IMR-90 (cell line): ENCODE results near the gene DOCK2. TPM values are rescaled to one million over a fixed set of nuclear protein-coding genes. Genes with fewer than 3 reads are reported as not detected.

Experiments used
- ATAC-seq: fragments of 200-7000 bp; cut with Tn5 transposase; 2 replicates; pipeline ENCODE4 v1.9.1; 2020; ENCODE audit warnings: low read depth, mild to moderate bottlenecking, moderate library complexity
- BruUV-seq: library from RNA; stranded (reverse); fragments of 400-500 nt; replicated peaks from 2 replicates; lab custom pipeline; 2021; lab: Mats Ljungman, UMichigan
- CTCF ChIA-PET: fragments of 300-600 bp; formaldehyde crosslinking; extraction: SDS; loops from one replicate; lab custom pipeline; 2021; ENCODE audit warnings: antibody characterized with exemption; lab: Yijun Ruan, JAX
- POLR2A ChIA-PET: fragments of 300-600 bp; sonication (Branson Sonifier 250); formaldehyde crosslinking; loops from one replicate; lab custom pipeline; 2022; ENCODE audit warnings: antibody characterized with exemption; ENCODE audit not compliant: unreplicated experiment; lab: Charles Lee
- DNase-seq: peaks from one replicate; pipeline ENCODE4 v3.0.0; 2013
- H2AFZ ChIP-seq: replicated peaks from 2 replicates; pipeline ENCODE3; 2013; ENCODE audit warnings: low read length, mild to moderate bottlenecking; ENCODE audit not compliant: poor library complexity
- H2AK5ac ChIP-seq: 2 replicates; pipeline ENCODE4 v1.6.1; 2013; ENCODE audit warnings: low read depth, low read length, inconsistent platforms
- H2AK9ac ChIP-seq: replicated peaks from 2 replicates; pipeline ENCODE3; 2013; ENCODE audit warnings: mild to moderate bottlenecking, low read depth, low read length, moderate library complexity; ENCODE audit not compliant: poor library complexity
- H2BK120ac ChIP-seq: 2 replicates; pipeline ENCODE4 v1.6.1; 2013; ENCODE audit warnings: low read depth, low read length, inconsistent platforms
- H2BK15ac ChIP-seq: 3 replicates; pipeline ENCODE4 v1.6.1; 2013; ENCODE audit warnings: low read depth, low read length, inconsistent platforms
- H2BK20ac ChIP-seq: 2 replicates; pipeline ENCODE4 v1.6.1; 2013; ENCODE audit warnings: low read depth, mild to moderate bottlenecking, inconsistent platforms, low read length, moderate library complexity
- H2BK5ac ChIP-seq: 2 replicates; pipeline ENCODE4 v1.6.1; 2013; ENCODE audit warnings: mild to moderate bottlenecking, low read depth, low read length, inconsistent platforms; ENCODE audit not compliant: poor library complexity, severe bottlenecking
- H3K14ac ChIP-seq: replicated peaks from 2 replicates; pipeline ENCODE4 v1.6.1; 2013; ENCODE audit warnings: low read depth, low read length, inconsistent platforms
- H3K18ac ChIP-seq: 2 replicates; pipeline ENCODE4 v1.6.1; 2013; ENCODE audit warnings: low read depth, low read length, control low read depth
- H3K23ac ChIP-seq: 2 replicates; pipeline ENCODE4 v1.6.1; 2013; ENCODE audit warnings: low read depth, low read length, inconsistent platforms
- H3K27ac ChIP-seq: 2 replicates; pipeline ENCODE4 v1.5.1; 2013; ENCODE audit warnings: mild to moderate bottlenecking, control low read depth, low read length; ENCODE audit not compliant: insufficient read depth
- H3K27me3 ChIP-seq: 2 replicates; pipeline ENCODE4 v1.6.1; 2013; ENCODE audit warnings: low read length; ENCODE audit not compliant: control insufficient read depth, insufficient read depth
- H3K36me3 ChIP-seq: 2 replicates; pipeline ENCODE4 v1.6.1; 2013; ENCODE audit warnings: low read length, mixed read lengths; ENCODE audit not compliant: control insufficient read depth, insufficient read depth
- H3K4ac ChIP-seq: 2 replicates; pipeline ENCODE4 v1.6.1; 2013; ENCODE audit warnings: low read depth, low read length, inconsistent platforms
- H3K4me1 ChIP-seq: 2 replicates; pipeline ENCODE4 v1.6.1; 2013; ENCODE audit warnings: low read length, mixed read lengths; ENCODE audit not compliant: control insufficient read depth, insufficient read depth
- H3K4me2 ChIP-seq: 2 replicates; pipeline ENCODE4 v1.6.1; 2013; ENCODE audit warnings: low read depth, mild to moderate bottlenecking, control low read depth, low read length, moderate library complexity
- H3K4me3 ChIP-seq: 2 replicates; pipeline ENCODE4 v1.5.1; 2013; ENCODE audit warnings: low read depth, mild to moderate bottlenecking, control low read depth, low read length, moderate library complexity; ENCODE audit not compliant: insufficient read depth
- H3K56ac ChIP-seq: 2 replicates; pipeline ENCODE4 v1.6.1; 2013; ENCODE audit warnings: low read length, inconsistent platforms; ENCODE audit not compliant: insufficient read depth; ENCODE audit errors: extremely low read depth
- H3K79me1 ChIP-seq, 2 experiments: 2 replicates each; pipeline ENCODE4 v1.6.1; 2013; ENCODE audit warnings: low read length in 2 of 2, inconsistent platforms in 1 of 2, low read depth in 1 of 2
- H3K9ac ChIP-seq: 2 replicates; pipeline ENCODE4 v1.6.1; 2013; ENCODE audit warnings: low read depth, low read length, control low read depth
- H3K9me1 ChIP-seq: 2 replicates; pipeline ENCODE4 v1.6.1; 2013; ENCODE audit warnings: low read length, inconsistent platforms; ENCODE audit not compliant: insufficient read depth
- H3K9me3 ChIP-seq: 2 replicates; pipeline ENCODE4 v1.6.1; 2013; ENCODE audit warnings: low read length; ENCODE audit not compliant: control insufficient read depth, insufficient read depth
- H4K20me1 ChIP-seq: 2 replicates; pipeline ENCODE4 v1.6.1; 2013; ENCODE audit warnings: low read length, inconsistent platforms; ENCODE audit not compliant: insufficient read depth
- H4K5ac ChIP-seq: 2 replicates; pipeline ENCODE4 v1.6.1; 2013; ENCODE audit warnings: mild to moderate bottlenecking, low read depth, low read length, control low read depth
- H4K8ac ChIP-seq, 2 experiments: 2 replicates each; pipeline ENCODE4 v1.6.1; 2013; ENCODE audit warnings: low read depth in 2 of 2, low read length in 2 of 2, control low read depth in 1 of 2, inconsistent platforms in 1 of 2
- H4K91ac ChIP-seq: 2 replicates; pipeline ENCODE4 v1.6.1; 2013; ENCODE audit warnings: low read depth, low read length, inconsistent platforms; ENCODE audit not compliant: insufficient read depth
- CEBPB ChIP-seq: IDR thresholded peaks from 2 replicates; pipeline ENCODE4 v1.6.1; 2012; ENCODE audit warnings: low read depth, low read length, improper control_type of control experiment
- CHD1 ChIP-seq: IDR thresholded peaks from 2 replicates; pipeline ENCODE4 v1.6.1; 2012; ENCODE audit warnings: low read depth, low read length, improper control_type of control experiment
- FOS ChIP-seq: fragments of 150-350 bp; IDR thresholded peaks from 2 replicates; pipeline ENCODE4 v1.6.1; 2016; ENCODE audit warnings: low read depth, low read length
- MXI1 ChIP-seq: IDR thresholded peaks from 2 replicates; pipeline ENCODE4 v1.6.1; 2012; ENCODE audit warnings: low read depth, mild to moderate bottlenecking, low read length, moderate library complexity, borderline replicate concordance
- NFE2L2 ChIP-seq: fragments of 150-350 bp; IDR thresholded peaks from 2 replicates; pipeline ENCODE4 v1.6.1; 2016; ENCODE audit warnings: low read depth, mild to moderate bottlenecking, low read length
- RAD21 ChIP-seq: IDR thresholded peaks from 2 replicates; pipeline ENCODE4 v1.6.1; 2012; ENCODE audit warnings: low read length, improper control_type of control experiment
- RFX5 ChIP-seq: IDR thresholded peaks from 2 replicates; pipeline ENCODE4 v1.8.0; 2012; ENCODE audit warnings: low read depth, mild to moderate bottlenecking, low read length, moderate library complexity
- SMC3 ChIP-seq: fragments of 150-350 bp; IDR thresholded peaks from 2 replicates; pipeline ENCODE4 v1.6.1; 2016; ENCODE audit warnings: low read depth, mild to moderate bottlenecking, antibody characterized with exemption, low read length, moderate library complexity
- WGBS, 2 experiments: methylation state at CpG; one replicate each; pipeline versions ENCODE4 v1.1.5 to v1.1.7; 2013; ENCODE audit warnings: missing lambda C conversion rate in 2 of 2; ENCODE audit not compliant: insufficient read length in 1 of 2; ENCODE audit errors: extremely low coverage in 2 of 2; 5-methylcytosine and 5-hydroxymethylcytosine counted together
- dilution Hi-C: fragments of 300-500 bp; cut with HindIII; formaldehyde crosslinking; loops from one replicate; pipeline ENCODE4 v1.14.3; 2018; ENCODE audit warnings: low sequenced_read_pairs; ENCODE audit not compliant: unreplicated experiment
- in situ Hi-C: fragments of 300-500 bp; cut with MboI; formaldehyde crosslinking; loops from 3 replicates; pipeline ENCODE4 v1.14.3; 2019; ENCODE audit warnings: low sequenced_read_pairs, inconsistent platforms, mixed read lengths
- intact Hi-C: fragments of 100-400 bp; cut with micrococcal nuclease; formaldehyde crosslinking; loops from 2 replicates; pipeline ENCODE4 v1.10.0; 2022
- polyA plus RNA-seq, 3 experiments: library from polyadenylated mRNA; depleted of rRNA; stranded (reverse); fragments of >200 nt; gene quantifications; 2 replicates each; pipeline ENCODE4 v1.2.3, GENCODE V29; 2012; ENCODE audit warnings: low replicate concordance in 1 of 3
- total RNA-seq: library from RNA; depleted of rRNA; stranded (reverse); fragments of >200 nt; gene quantifications from 2 replicates; pipeline ENCODE4 v1.2.3, GENCODE V29; 2012
- TF ChIP-seq, protein P1 (sequence below): conservative IDR thresholded peaks from 2 replicates; pipeline ENCODE4 v1.5.1; 2012; ENCODE audit warnings: mild to moderate bottlenecking, low read depth, low read length, improper control_type of control experiment
- TF ChIP-seq, protein P2 (sequence below): fragments of 150-350 bp; IDR thresholded peaks from 2 replicates; pipeline ENCODE4 v1.6.1; 2017; ENCODE audit warnings: mild to moderate bottlenecking, antibody characterized with exemption, low read length, low read depth

The DOCK2 gene
- total and polyA plus RNA-seq, 2 of the 4 experiments (the other 2 are of a cell fraction): 0.72 to 3.0 TPM

GRCh38 chr5:169808118-169808581 is 171.1 kb downstream of the DOCK2 start:
- no peak for ATAC-seq

More at GRCh38 chr5:169808118-169808581, 171.1 kb downstream of the DOCK2 start:
- Histone ChIP-seq H3K79me1 (peaks cover 0 to 3% of the 10 kb centered on the region in 2 experiments; a peak in 1 of 4 replicates), H2BK5ac (no peak overlapping the region), H3K36me3 (no peaks in the 10 kb centered on the region), H2AFZ (no peak overlapping the region), H3K4me3 (no peak overlapping the region), H4K5ac (no peak overlapping the region), H3K23ac (no peak overlapping the region), H4K91ac (no peak overlapping the region), H2BK15ac (no peak overlapping the region; the same call in 2 of the 3 replicates), H3K9me1 (peaks cover 6% of the 10 kb centered on the region), H4K20me1 (no peaks in the 10 kb centered on the region), H3K56ac (no peak overlapping the region), H3K4ac (no peak overlapping the region), H3K18ac (no peak overlapping the region), H3K4me2 (no peak overlapping the region), H3K14ac (no peak overlapping the region), H2BK20ac (no peak overlapping the region), H4K8ac (no peak overlapping the region), H2BK120ac (no peak overlapping the region), H3K27ac (no peak overlapping the region), H3K27me3 (no peaks in the 10 kb centered on the region), H2AK5ac (no peak overlapping the region), H2AK9ac (no peak overlapping the region), H3K9me3 (no peaks in the 10 kb centered on the region), H3K4me1 (peaks cover 12% of the 10 kb centered on the region), H3K9ac (no peak overlapping the region)
- ChIA-PET CTCF (no interaction called here), POLR2A (no interaction called here)
- in situ Hi-C loops: no loop called here
- no TSS peak for BruUV-seq
- TF ChIP-seq NFE2L2 (no peak), SMC3 (no peak), RAD21 (no peak), RFX5 (no peak), CHD1 (no peak), MXI1 (no peak), FOS (no peak), CEBPB (no peak)
- TF ChIP-seq, protein P1, sequence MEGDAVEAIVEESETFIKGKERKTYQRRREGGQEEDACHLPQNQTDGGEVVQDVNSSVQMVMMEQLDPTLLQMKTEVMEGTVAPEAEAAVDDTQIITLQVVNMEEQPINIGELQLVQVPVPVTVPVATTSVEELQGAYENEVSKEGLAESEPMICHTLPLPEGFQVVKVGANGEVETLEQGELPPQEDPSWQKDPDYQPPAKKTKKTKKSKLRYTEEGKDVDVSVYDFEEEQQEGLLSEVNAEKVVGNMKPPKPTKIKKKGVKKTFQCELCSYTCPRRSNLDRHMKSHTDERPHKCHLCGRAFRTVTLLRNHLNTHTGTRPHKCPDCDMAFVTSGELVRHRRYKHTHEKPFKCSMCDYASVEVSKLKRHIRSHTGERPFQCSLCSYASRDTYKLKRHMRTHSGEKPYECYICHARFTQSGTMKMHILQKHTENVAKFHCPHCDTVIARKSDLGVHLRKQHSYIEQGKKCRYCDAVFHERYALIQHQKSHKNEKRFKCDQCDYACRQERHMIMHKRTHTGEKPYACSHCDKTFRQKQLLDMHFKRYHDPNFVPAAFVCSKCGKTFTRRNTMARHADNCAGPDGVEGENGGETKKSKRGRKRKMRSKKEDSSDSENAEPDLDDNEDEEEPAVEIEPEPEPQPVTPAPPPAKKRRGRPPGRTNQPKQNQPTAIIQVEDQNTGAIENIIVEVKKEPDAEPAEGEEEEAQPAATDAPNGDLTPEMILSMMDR: no peak
- TF ChIP-seq, protein P2, sequence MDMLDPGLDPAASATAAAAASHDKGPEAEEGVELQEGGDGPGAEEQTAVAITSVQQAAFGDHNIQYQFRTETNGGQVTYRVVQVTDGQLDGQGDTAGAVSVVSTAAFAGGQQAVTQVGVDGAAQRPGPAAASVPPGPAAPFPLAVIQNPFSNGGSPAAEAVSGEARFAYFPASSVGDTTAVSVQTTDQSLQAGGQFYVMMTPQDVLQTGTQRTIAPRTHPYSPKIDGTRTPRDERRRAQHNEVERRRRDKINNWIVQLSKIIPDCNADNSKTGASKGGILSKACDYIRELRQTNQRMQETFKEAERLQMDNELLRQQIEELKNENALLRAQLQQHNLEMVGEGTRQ: no peak
- dilution Hi-C loops: no loop called here
- DNase-seq: no peak
- 67% methylated on average over 1 of the region's 2 CpGs; no CpG with 5 or more reads in 1 of the 2 experiments for whole genome bisulfite sequencing, 2 experiments
- intact Hi-C loops: loop anchor here (10.0 kb wide), 3 partner anchors 137 to 1233 kb away; partner anchors contain the start of genes PANK3 and SPDL1
